ENCODE measurements around the gene SF3A2.

GRCh38 chr19:2275588-2276428, 39.2 kb downstream of the SF3A2 start:
- peak; percentile 31 to 67 (median 33) for TF ChIP-seq POLR2AphosphoS5 (IDR thresholded peaks at IDR 0.05)
- TF ChIP-seq CTCF (IDR thresholded peaks at IDR 0.05 in 8 of 11, conservative IDR thresholded peaks at IDR 0.05 in 3 of 11), result peak in 1 of 11 experiments; percentile 6
